Measurements from ENCODE around the gene RAD51B.

- TF ChIP-seq CTCF (conservative IDR thresholded peaks at IDR 0.05 in 1 of 2, IDR thresholded peaks at IDR 0.05 in 1 of 2; ENCODE audit: low read depth in 1 of 2, low read length in 2 of 2) = no peak
- TF ChIP-seq EZH2 (IDR thresholded peaks at IDR 0.05; ENCODE audit: low read length, missing control alignments) = no peak
These were observed 895.7 kb downstream of the RAD51B start for GRCh38 chr14:68714991-68715924.
